Heart left ventricle (tissue), 16 donors: ENCODE measurements around the gene SPTLC2. TPM values are rescaled to one million over a fixed set of nuclear protein-coding genes. Genes with fewer than 3 reads are reported as not detected.
A peak's percentile ranks its signal among the peaks of the same experiment; 100 is the strongest.

Experiments
- ATAC-seq, 4 donors: fragments of 200-7000 bp; cut with Tn5 transposase; one replicate each; pipeline ENCODE4 v1.9.1; 2020 to 2022; ENCODE audit warnings: moderate library complexity in 4 of 4, mild to moderate bottlenecking in 3 of 4, moderate number of reproducible peaks in 1 of 4
- DNase-seq, 5 donors: peaks; one replicate each; pipeline ENCODE4 v3.0.0-alpha.2; 2020
- H3K27ac ChIP-seq, 12 donors: fragments of 200-600 bp; sonication (generic) in 4 of 12; one replicate each; pipeline versions ENCODE4 v1.5.0 to v1.8.0; 2016 to 2022; ENCODE audit warnings: mild to moderate bottlenecking in 2 of 12
- H3K27me3 ChIP-seq, 9 donors: fragments of 200-600 bp; sonication (generic) in 2 of 9; one replicate each; pipeline versions ENCODE4 v1.5.1 to v1.8.0; 2016 to 2022; ENCODE audit warnings: mild to moderate bottlenecking in 3 of 9
- H3K36me3 ChIP-seq, 9 donors: fragments of 200-600 bp; sonication (generic) in 2 of 9; one replicate each; pipeline versions ENCODE4 v1.5.0 to v1.8.0; 2018 to 2022; ENCODE audit warnings: mild to moderate bottlenecking in 2 of 9
- H3K4me1 ChIP-seq, 12 donors: fragments of 200-600 bp; sonication (generic) in 4 of 12; one replicate each; pipeline versions ENCODE4 v1.5.0 to v1.8.0; 2016 to 2022; ENCODE audit warnings: mild to moderate bottlenecking in 3 of 12
- H3K4me3 ChIP-seq, 12 donors: fragments of 200-600 bp; sonication (generic) in 4 of 12; one replicate each; pipeline versions ENCODE4 v1.5.0 to v1.8.0; 2017 to 2022; ENCODE audit warnings: mild to moderate bottlenecking in 9 of 12, moderate library complexity in 4 of 12
- H3K9me3 ChIP-seq, 12 donors: fragments of 200-600 bp; sonication (generic) in 4 of 12; one replicate each; pipeline versions ENCODE4 v1.5.0 to v1.8.0; 2016 to 2022; ENCODE audit warnings: mild to moderate bottlenecking in 1 of 12
- CTCF ChIP-seq, 12 donors: fragments of 200-600 bp; sonication (generic) in 4 of 12; IDR thresholded peaks; one replicate each; pipeline versions ENCODE4 v1.5.0 to v1.8.0; 2018 to 2022; ENCODE audit warnings: antibody characterized with exemption in 12 of 12, mild to moderate bottlenecking in 5 of 12
- POLR2A ChIP-seq, 2 donors: fragments of 450-650 bp; IDR thresholded peaks; one replicate each; pipeline ENCODE4 v1.6.1; 2017; ENCODE audit warnings: antibody characterized with exemption in 2 of 2, mild to moderate bottlenecking in 2 of 2, moderate library complexity in 2 of 2
- WGBS, 4 donors: extraction: QIAGEN DNeasy Blood & Tissue Kit in 2 of 4; methylation state at CpG; one replicate each; pipeline versions ENCODE4 v1.1.5 to v1.1.7; 2013 to 2018; 5-methylcytosine and 5-hydroxymethylcytosine counted together
- intact Hi-C, 10 donors: fragments of 100-400 bp; cut with DNase I; formaldehyde crosslinking; loops; one replicate each; pipeline versions ENCODE4 v1.11.1 to v1.14.2; 2022
- polyA plus RNA-seq, 2 donors: library from polyadenylated mRNA; stranded (reverse); fragments of 200-250 nt; gene quantifications; one replicate each; pipeline ENCODE4 v1.2.3, GENCODE V29; 2013
- total RNA-seq, 9 donors: library from RNA; depleted of rRNA in 2 of 9; stranded (reverse); fragments of >200 nt in 2 of 9; fragmentation: NEBNext Ultra II Directional in 3 of 9; extraction: Animal tissue kit (Norgen Biotek cat#: 25700) in 3 of 9; gene quantifications; one replicate each; pipeline versions ENCODE4 v1.1.0 to v1.2.4, GENCODE V29; 2016 to 2023
- donor health status: ischemic (EF 13 %, LVEDD 7.1; RV severe dilation, severe dysfunction).
- donor health status: healthy with polysubstance abuse.
- donor health status: DM: no; HTN: yes; CAD: no.
- donor health status: DM: no; HTN: no; CAD: no.
- donor health status: ischemic (EF 25% LVEDD 6.9; RV normal size, moderate dysfunction).
- donor health status: ischemic (EF 25% LVEDD 5.7; RV mildly dilated, moderate dysfunction).
- donor health status: healthy.
- donor health status: DM: yes; HTN: yes; CAD: no.
- donor health status: ischemic (EF 35%, LVEDD 5.7; RV mildly dilated, moderate dysfunction).
- donor health status: nonischemic (EF 11% LVEDD 7.7; RV severe dilation, severe dysfunction).
- donor health status: DM: yes; HTN: yes; CAD: no.
- donor health status: PGD.
- donor health status: ischemic (EF 29% LVEDD 5.4; RV normal size, mild dysfunction).
- donor health status: nonischemic (EF 23%, LVEDD 6.1; RV moderate dilation, normal function).

Gene SPTLC2
- total and polyA plus RNA-seq, 11 donors, result 3.8 to 25.2 (median 11.2) TPM

GRCh38 chr14:77565994-77566305, 50.5 kb downstream of the SPTLC2 start:
- no peaks in the 10 kb centered on the region for H3K27me3 ChIP-seq
- no peak for DNase-seq
- peaks cover 0 to 62% (median 42%) of the 10 kb centered on the region in 9 donors for H3K36me3 ChIP-seq
- TF ChIP-seq POLR2A (IDR thresholded peaks at IDR 0.05) (no peak), CTCF (IDR thresholded peaks at IDR 0.05) (no peak)
- intact Hi-C loops, result no loop called here
- H3K4me1 ChIP-seq, result peaks cover 0 to 22% (median 0%) of the 10 kb centered on the region in 12 donors
- no peak overlapping the region for H3K4me3 ChIP-seq
- WGBS, 4 donors, result 61 to 84% (median 78%) methylated on average over 1 of the region's 1 CpG
- no peak for ATAC-seq
- H3K27ac ChIP-seq, result peak overlapping the region in 2 of 12 donors; percentile 17 to 88
- H3K9me3 ChIP-seq, result no peaks in the 10 kb centered on the region

- Histone ChIP-seq H3K4me1 (peaks cover 0 to 22% (median 0%) of the 10 kb centered on the region in 12 donors), H3K36me3 (peaks cover 0 to 65% (median 47%) of the 10 kb centered on the region in 9 donors), H3K4me3 (peak overlapping the region in 1 of 12 donors; percentile 31), H3K27me3 (no peaks in the 10 kb centered on the region), H3K9me3 (no peaks in the 10 kb centered on the region), H3K27ac (peak overlapping the region in 1 of 12 donors; percentile 88)
- 78 to 87% (median 82%) methylated on average over 8 of the region's 8 CpGs for WGBS, 4 donors
- TF ChIP-seq POLR2A (IDR thresholded peaks at IDR 0.05) (no peak), CTCF (IDR thresholded peaks at IDR 0.05) (no peak)
- intact Hi-C loops, result no loop called here
- DNase-seq (no peak), ATAC-seq (peak in 3 of 4 donors; percentile 42 to 74 (median 52))
Measured at GRCh38 chr14:77565289-77565993, 51.0 kb downstream of the SPTLC2 start.

DNA sequence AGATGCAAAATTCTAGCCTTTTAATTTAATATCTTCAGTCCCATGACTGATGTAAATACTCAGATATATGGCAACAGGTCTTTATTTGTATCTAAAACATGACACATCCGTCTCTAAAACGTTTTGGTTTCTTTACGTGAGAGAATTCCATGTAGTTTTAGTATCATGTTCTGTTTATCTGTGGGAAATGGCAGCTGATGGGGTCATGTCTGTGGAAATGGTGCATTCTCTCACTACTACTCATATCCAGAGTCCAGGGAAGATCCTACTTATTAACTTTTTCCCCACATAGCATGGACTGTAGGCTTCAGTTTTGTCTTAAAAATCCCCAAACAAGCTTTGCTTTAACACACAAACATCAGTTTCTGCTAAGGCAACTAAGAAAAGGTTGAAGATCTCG, 53.8 kb downstream of the SPTLC2 start:
- H3K9me3 ChIP-seq, result no peaks in the 10 kb centered on the region
- ATAC-seq (no peak), DNase-seq (no peak)
- intact Hi-C loops, result no loop called here
- peaks cover 0 to 29% (median 0%) of the 10 kb centered on the region in 12 donors for H3K4me1 ChIP-seq
- WGBS, 4 donors, result 85 to 87% (median 86%) methylated on average over 4 of the region's 4 CpGs
- H3K27ac ChIP-seq, result no peak overlapping the region
- no peak for TF ChIP-seq CTCF (IDR thresholded peaks at IDR 0.05)
- no peak for TF ChIP-seq POLR2A (IDR thresholded peaks at IDR 0.05)
- H3K27me3 ChIP-seq, result no peaks in the 10 kb centered on the region
- H3K36me3 ChIP-seq, result peaks cover 0 to 61% (median 51%) of the 10 kb centered on the region in 9 donors
- no peak overlapping the region for H3K4me3 ChIP-seq

- TF ChIP-seq POLR2A (IDR thresholded peaks at IDR 0.05), result no peak
Measured at GRCh38 chr14:77561881-77562280, 54.6 kb downstream of the SPTLC2 start.

More at GRCh38 chr14:77561881-77562280, 54.6 kb downstream of the SPTLC2 start:
- DNase-seq, result no peak
- Histone ChIP-seq H3K4me3 (no peak overlapping the region), H3K4me1 (peaks cover 0 to 33% (median 0%) of the 10 kb centered on the region in 12 donors), H3K27me3 (no peaks in the 10 kb centered on the region), H3K27ac (no peak overlapping the region), H3K36me3 (peaks cover 0 to 63% (median 56%) of the 10 kb centered on the region in 9 donors), H3K9me3 (no peaks in the 10 kb centered on the region)
- intact Hi-C loops, result no loop called here
- no peak for ATAC-seq
- 73 to 92% (median 85%) methylated on average over 5 of the region's 5 CpGs for WGBS, 4 donors
